SK-N-SH treated with all-trans-retinoic acid at 6 μM for 48 hours (cell line): ENCODE data around the gene S100B.

Experiments
- ATAC-seq: fragments of 200-7000 bp; cut with Tn5 transposase; 3 replicates; pipeline ENCODE4 v1.9.1; 2020; ENCODE audit warnings: mild to moderate bottlenecking, moderate library complexity
- ARNTL ChIP-seq: fragments of 450-650 bp; formaldehyde crosslinking; IDR thresholded peaks from 2 replicates; pipeline ENCODE4 v1.5.0; 2020; ENCODE audit warnings: low read depth, mild to moderate bottlenecking, moderate library complexity, borderline replicate concordance
- BACH2 ChIP-seq: fragments of 250-450 bp; sonication (Bioruptor Pico); IDR thresholded peaks from 2 replicates; pipeline ENCODE4 v1.9.0; 2021; ENCODE audit warnings: mild to moderate bottlenecking, borderline replicate concordance
- CSDC2 ChIP-seq: fragments of 250-450 bp; sonication (Bioruptor Pico); IDR thresholded peaks from 2 replicates; pipeline ENCODE4 v1.5.0; 2020; ENCODE audit warnings: mild to moderate bottlenecking, moderate library complexity
- GLIS3 ChIP-seq: fragments of 250-450 bp; sonication (Bioruptor Pico); IDR thresholded peaks from 2 replicates; pipeline ENCODE4 v1.5.0; 2020; ENCODE audit warnings: mild to moderate bottlenecking, moderate library complexity
- OSR1 ChIP-seq: fragments of 250-450 bp; sonication (Bioruptor Pico); IDR thresholded peaks from 2 replicates; pipeline ENCODE4 v1.8.0; 2022; ENCODE audit warnings: moderate library complexity, mild to moderate bottlenecking, inconsistent platforms
- PPARA ChIP-seq: fragments of 250-450 bp; sonication (Bioruptor Pico); IDR thresholded peaks from 2 replicates; pipeline ENCODE4 v1.5.0; 2020; ENCODE audit warnings: mild to moderate bottlenecking, borderline replicate concordance
- RARB ChIP-seq: fragments of 250-450 bp; sonication (Bioruptor Pico); IDR thresholded peaks from 2 replicates; pipeline ENCODE4 v1.8.0; 2021; ENCODE audit warnings: mild to moderate bottlenecking, moderate library complexity
- SNAI2 ChIP-seq: fragments of 250-450 bp; sonication (Bioruptor Pico); IDR thresholded peaks from 2 replicates; pipeline ENCODE4 v1.5.0; 2020; ENCODE audit warnings: mild to moderate bottlenecking, moderate library complexity
- TCF4 ChIP-seq: fragments of 250-450 bp; sonication (Bioruptor Pico); IDR thresholded peaks from 2 replicates; pipeline ENCODE4 v1.8.0; 2021; ENCODE audit warnings: mild to moderate bottlenecking, moderate library complexity, borderline replicate concordance
- TOX ChIP-seq: fragments of 250-450 bp; sonication (Bioruptor Pico); IDR thresholded peaks from 2 replicates; pipeline ENCODE4 v1.8.0; 2021; ENCODE audit warnings: mild to moderate bottlenecking, moderate library complexity, borderline replicate concordance
- ZC3H10 ChIP-seq: fragments of 250-450 bp; sonication (Bioruptor Pico); IDR thresholded peaks from 2 replicates; pipeline ENCODE4 v1.5.1; 2021; ENCODE audit warnings: mild to moderate bottlenecking, moderate library complexity
- ZFP3 ChIP-seq: fragments of 250-450 bp; sonication (Bioruptor Pico); IDR thresholded peaks from 2 replicates; pipeline ENCODE4 v1.5.0; 2020; ENCODE audit warnings: mild to moderate bottlenecking, moderate library complexity
- ZFP30 ChIP-seq: fragments of 450-650 bp; formaldehyde crosslinking; IDR thresholded peaks from 2 replicates; pipeline ENCODE4 v1.5.0; 2022; ENCODE audit warnings: mild to moderate bottlenecking, moderate library complexity
- ZNF565 ChIP-seq: fragments of 450-650 bp; formaldehyde crosslinking; conservative IDR thresholded peaks from 2 replicates; pipeline ENCODE4 v1.5.0; 2020; ENCODE audit warnings: low read depth, mild to moderate bottlenecking, moderate library complexity
- ZNF70 ChIP-seq: fragments of 450-650 bp; formaldehyde crosslinking; IDR thresholded peaks from 2 replicates; pipeline ENCODE4 v1.5.0; 2020; ENCODE audit warnings: mild to moderate bottlenecking, moderate library complexity
- ZNF8 ChIP-seq: fragments of 450-650 bp; formaldehyde crosslinking; IDR thresholded peaks from 2 replicates; pipeline ENCODE4 v1.5.0; 2020; ENCODE audit warnings: mild to moderate bottlenecking, moderate library complexity
- TF ChIP-seq, protein P1 (sequence below): fragments of 250-450 bp; sonication (Bioruptor Pico); IDR thresholded peaks from 2 replicates; pipeline ENCODE4 v1.8.0; 2020; ENCODE audit warnings: mild to moderate bottlenecking, moderate library complexity, borderline replicate concordance
- TF ChIP-seq, protein P2 (sequence below): fragments of 250-450 bp; sonication (Bioruptor Pico); IDR thresholded peaks from 2 replicates; pipeline ENCODE4 v1.5.0; 2020; ENCODE audit warnings: mild to moderate bottlenecking, moderate library complexity
- TF ChIP-seq, protein P3 (sequence below): fragments of 250-450 bp; sonication (Bioruptor Pico); IDR thresholded peaks from 2 replicates; pipeline ENCODE4 v1.5.1; 2021; ENCODE audit warnings: mild to moderate bottlenecking, moderate library complexity
- TF ChIP-seq, protein P4 (sequence below): fragments of 250-450 bp; sonication (Bioruptor Pico); IDR thresholded peaks from 2 replicates; pipeline ENCODE4 v1.5.1; 2020; ENCODE audit warnings: low read depth, mild to moderate bottlenecking, moderate library complexity
- TF ChIP-seq, protein P5 (sequence below): fragments of 250-450 bp; sonication (Bioruptor Pico); IDR thresholded peaks from 2 replicates; pipeline ENCODE4 v1.8.0; 2021; ENCODE audit warnings: low read depth, mild to moderate bottlenecking, moderate library complexity, borderline replicate concordance

Gene S100B

DNA sequence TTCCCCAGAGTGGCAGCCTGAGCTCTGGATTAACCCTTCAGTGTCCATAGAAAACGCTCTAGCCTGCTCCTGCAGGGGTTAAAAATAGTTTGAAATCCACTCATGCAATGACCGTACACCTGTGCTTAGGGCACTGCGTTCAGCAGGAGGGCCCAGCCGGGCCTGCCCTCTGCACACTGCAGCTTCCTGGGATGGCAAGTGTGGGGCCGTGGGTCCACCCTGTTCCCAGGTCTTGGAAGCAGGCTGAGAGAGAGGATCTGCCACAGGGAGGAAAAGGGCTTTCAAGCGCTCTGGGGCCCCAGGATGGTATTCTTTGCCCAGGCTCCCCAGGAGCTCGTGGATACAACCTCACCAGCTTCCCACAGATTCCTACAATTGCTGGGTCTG lies 1.5 kb upstream of the S100B start:
- TF ChIP-seq ZC3H10 (CRISPR knock-in tag) = no peak
- TF ChIP-seq, protein P1, sequence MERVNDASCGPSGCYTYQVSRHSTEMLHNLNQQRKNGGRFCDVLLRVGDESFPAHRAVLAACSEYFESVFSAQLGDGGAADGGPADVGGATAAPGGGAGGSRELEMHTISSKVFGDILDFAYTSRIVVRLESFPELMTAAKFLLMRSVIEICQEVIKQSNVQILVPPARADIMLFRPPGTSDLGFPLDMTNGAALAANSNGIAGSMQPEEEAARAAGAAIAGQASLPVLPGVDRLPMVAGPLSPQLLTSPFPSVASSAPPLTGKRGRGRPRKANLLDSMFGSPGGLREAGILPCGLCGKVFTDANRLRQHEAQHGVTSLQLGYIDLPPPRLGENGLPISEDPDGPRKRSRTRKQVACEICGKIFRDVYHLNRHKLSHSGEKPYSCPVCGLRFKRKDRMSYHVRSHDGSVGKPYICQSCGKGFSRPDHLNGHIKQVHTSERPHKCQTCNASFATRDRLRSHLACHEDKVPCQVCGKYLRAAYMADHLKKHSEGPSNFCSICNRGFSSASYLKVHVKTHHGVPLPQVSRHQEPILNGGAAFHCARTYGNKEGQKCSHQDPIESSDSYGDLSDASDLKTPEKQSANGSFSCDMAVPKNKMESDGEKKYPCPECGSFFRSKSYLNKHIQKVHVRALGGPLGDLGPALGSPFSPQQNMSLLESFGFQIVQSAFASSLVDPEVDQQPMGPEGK (CRISPR knock-in tag) = no peak
- TF ChIP-seq ZNF565 (CRISPR knock-in tag) = no peak
- TF ChIP-seq ZNF70 (CRISPR knock-in tag) = no peak
- no peak for TF ChIP-seq RARB (CRISPR knock-in tag)
- no peak for TF ChIP-seq CSDC2 (CRISPR knock-in tag)
- no peak for TF ChIP-seq SNAI2 (CRISPR knock-in tag)
- TF ChIP-seq, protein P2, sequence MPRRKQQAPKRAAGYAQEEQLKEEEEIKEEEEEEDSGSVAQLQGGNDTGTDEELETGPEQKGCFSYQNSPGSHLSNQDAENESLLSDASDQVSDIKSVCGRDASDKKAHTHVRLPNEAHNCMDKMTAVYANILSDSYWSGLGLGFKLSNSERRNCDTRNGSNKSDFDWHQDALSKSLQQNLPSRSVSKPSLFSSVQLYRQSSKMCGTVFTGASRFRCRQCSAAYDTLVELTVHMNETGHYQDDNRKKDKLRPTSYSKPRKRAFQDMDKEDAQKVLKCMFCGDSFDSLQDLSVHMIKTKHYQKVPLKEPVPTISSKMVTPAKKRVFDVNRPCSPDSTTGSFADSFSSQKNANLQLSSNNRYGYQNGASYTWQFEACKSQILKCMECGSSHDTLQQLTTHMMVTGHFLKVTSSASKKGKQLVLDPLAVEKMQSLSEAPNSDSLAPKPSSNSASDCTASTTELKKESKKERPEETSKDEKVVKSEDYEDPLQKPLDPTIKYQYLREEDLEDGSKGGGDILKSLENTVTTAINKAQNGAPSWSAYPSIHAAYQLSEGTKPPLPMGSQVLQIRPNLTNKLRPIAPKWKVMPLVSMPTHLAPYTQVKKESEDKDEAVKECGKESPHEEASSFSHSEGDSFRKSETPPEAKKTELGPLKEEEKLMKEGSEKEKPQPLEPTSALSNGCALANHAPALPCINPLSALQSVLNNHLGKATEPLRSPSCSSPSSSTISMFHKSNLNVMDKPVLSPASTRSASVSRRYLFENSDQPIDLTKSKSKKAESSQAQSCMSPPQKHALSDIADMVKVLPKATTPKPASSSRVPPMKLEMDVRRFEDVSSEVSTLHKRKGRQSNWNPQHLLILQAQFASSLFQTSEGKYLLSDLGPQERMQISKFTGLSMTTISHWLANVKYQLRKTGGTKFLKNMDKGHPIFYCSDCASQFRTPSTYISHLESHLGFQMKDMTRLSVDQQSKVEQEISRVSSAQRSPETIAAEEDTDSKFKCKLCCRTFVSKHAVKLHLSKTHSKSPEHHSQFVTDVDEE = no peak
- TF ChIP-seq GLIS3 (CRISPR knock-in tag) = no peak
- TF ChIP-seq ZNF8 (CRISPR knock-in tag) = no peak
- no peak for TF ChIP-seq ZFP30 (CRISPR knock-in tag)
- TF ChIP-seq TOX = no peak
- TF ChIP-seq, protein P3, sequence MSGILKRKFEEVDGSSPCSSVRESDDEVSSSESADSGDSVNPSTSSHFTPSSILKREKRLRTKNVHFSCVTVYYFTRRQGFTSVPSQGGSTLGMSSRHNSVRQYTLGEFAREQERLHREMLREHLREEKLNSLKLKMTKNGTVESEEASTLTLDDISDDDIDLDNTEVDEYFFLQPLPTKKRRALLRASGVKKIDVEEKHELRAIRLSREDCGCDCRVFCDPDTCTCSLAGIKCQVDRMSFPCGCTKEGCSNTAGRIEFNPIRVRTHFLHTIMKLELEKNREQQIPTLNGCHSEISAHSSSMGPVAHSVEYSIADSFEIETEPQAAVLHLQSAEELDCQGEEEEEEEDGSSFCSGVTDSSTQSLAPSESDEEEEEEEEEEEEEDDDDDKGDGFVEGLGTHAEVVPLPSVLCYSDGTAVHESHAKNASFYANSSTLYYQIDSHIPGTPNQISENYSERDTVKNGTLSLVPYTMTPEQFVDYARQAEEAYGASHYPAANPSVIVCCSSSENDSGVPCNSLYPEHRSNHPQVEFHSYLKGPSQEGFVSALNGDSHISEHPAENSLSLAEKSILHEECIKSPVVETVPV (CRISPR knock-in tag) = no peak
- TF ChIP-seq, all 23 proteins: peak for 0

DNA sequence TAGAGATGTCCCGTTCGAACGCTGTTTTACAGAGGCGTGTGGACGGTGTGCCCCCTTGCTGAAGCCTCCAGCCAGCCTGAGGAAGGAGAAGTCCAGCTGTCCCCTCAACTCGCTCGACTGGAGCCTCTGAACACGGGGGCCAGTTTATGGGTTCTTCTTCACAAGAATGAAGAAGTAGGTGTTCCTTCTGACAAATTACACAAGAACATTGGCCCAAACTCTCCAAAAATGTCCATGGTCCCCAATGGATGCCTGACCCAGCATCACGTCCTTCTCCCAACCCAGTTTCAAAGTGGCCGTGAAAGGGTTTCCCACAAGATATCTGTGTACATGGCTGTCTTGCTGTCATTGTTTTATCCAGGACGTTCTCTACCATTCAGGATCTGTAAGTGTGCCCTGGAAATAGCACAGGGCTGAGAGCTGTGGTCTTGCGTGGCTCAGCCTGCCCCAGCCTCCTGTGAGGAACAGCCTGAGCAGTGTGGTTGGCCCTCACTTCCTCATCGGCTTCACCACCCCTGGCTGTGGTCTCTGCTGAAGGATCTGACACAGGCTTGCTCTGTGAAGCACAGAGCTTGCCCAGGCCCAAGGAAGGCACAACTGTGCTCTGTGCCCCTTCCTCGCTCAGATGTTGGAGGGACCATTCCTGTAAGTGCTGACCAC lies 1.0 kb upstream of the S100B start:
- no peak for TF ChIP-seq TCF4
- no peak for TF ChIP-seq ZFP3
- TF ChIP-seq ZNF8 (CRISPR knock-in tag) = no peak
- TF ChIP-seq, protein P3 (CRISPR knock-in tag) = no peak
- TF ChIP-seq PPARA (CRISPR knock-in tag) = no peak
- TF ChIP-seq ZC3H10 (CRISPR knock-in tag) = no peak
- TF ChIP-seq CSDC2 (CRISPR knock-in tag) = no peak
- no peak for TF ChIP-seq BACH2
- TF ChIP-seq, protein P1 (CRISPR knock-in tag) = no peak
- no peak for TF ChIP-seq GLIS3 (CRISPR knock-in tag)
- TF ChIP-seq ZNF70 (CRISPR knock-in tag) = no peak
- TF ChIP-seq, protein P4, sequence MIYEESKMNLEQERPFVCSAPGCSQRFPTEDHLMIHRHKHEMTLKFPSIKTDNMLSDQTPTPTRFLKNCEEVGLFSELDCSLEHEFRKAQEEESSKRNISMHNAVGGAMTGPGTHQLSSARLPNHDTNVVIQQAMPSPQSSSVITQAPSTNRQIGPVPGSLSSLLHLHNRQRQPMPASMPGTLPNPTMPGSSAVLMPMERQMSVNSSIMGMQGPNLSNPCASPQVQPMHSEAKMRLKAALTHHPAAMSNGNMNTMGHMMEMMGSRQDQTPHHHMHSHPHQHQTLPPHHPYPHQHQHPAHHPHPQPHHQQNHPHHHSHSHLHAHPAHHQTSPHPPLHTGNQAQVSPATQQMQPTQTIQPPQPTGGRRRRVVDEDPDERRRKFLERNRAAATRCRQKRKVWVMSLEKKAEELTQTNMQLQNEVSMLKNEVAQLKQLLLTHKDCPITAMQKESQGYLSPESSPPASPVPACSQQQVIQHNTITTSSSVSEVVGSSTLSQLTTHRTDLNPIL (CRISPR knock-in tag) = no peak
- TF ChIP-seq, protein P2 = no peak
- no peak for TF ChIP-seq ZNF565 (CRISPR knock-in tag)
- no peak for TF ChIP-seq OSR1 (CRISPR knock-in tag)
- TF ChIP-seq TOX = no peak
- no peak for TF ChIP-seq ZFP30 (CRISPR knock-in tag)
- no peak for TF ChIP-seq ARNTL (CRISPR knock-in tag)
- TF ChIP-seq, protein P5, sequence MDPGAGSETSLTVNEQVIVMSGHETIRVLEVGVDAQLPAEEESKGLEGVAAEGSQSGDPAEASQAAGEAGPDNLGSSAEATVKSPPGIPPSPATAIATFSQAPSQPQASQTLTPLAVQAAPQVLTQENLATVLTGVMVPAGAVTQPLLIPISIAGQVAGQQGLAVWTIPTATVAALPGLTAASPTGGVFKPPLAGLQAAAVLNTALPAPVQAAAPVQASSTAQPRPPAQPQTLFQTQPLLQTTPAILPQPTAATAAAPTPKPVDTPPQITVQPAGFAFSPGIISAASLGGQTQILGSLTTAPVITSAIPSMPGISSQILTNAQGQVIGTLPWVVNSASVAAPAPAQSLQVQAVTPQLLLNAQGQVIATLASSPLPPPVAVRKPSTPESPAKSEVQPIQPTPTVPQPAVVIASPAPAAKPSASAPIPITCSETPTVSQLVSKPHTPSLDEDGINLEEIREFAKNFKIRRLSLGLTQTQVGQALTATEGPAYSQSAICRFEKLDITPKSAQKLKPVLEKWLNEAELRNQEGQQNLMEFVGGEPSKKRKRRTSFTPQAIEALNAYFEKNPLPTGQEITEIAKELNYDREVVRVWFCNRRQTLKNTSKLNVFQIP (CRISPR knock-in tag) = no peak
- TF ChIP-seq SNAI2 (CRISPR knock-in tag) = no peak
- no peak for ATAC-seq

More for the DNA sequence above, 1.5 kb upstream of the S100B start:
- no peak for ATAC-seq
